Neural cell (in vitro differentiated cells): ENCODE results near the gene KCTD17.

Source experiments
- EZH2 ChIP-seq: fragments of 200-600, 300-800 bp; shearing (Covaris generic), sonication (generic); IDR thresholded peaks from 2 replicates; pipeline ENCODE4 v1.6.1; 2014; ENCODE audit warnings: antibody characterized with exemption, low read length, borderline replicate concordance, mild to moderate bottlenecking; ENCODE audit not compliant: insufficient read depth, poor library complexity, severe bottlenecking
- SMC3 ChIP-seq: fragments of 450-650 bp; conservative IDR thresholded peaks from 2 replicates; pipeline ENCODE4 v1.6.1; 2014; ENCODE audit warnings: antibody characterized with exemption, mild to moderate bottlenecking, moderate library complexity; ENCODE audit not compliant: poor library complexity
- TF ChIP-seq, protein P1 (sequence below): fragments of 450-650 bp; IDR thresholded peaks from 2 replicates; pipeline ENCODE4 v1.5.1; 2014; ENCODE audit warnings: antibody characterized with exemption, mild to moderate bottlenecking, moderate library complexity; ENCODE audit not compliant: poor library complexity, severe bottlenecking

- TF ChIP-seq, protein P1, sequence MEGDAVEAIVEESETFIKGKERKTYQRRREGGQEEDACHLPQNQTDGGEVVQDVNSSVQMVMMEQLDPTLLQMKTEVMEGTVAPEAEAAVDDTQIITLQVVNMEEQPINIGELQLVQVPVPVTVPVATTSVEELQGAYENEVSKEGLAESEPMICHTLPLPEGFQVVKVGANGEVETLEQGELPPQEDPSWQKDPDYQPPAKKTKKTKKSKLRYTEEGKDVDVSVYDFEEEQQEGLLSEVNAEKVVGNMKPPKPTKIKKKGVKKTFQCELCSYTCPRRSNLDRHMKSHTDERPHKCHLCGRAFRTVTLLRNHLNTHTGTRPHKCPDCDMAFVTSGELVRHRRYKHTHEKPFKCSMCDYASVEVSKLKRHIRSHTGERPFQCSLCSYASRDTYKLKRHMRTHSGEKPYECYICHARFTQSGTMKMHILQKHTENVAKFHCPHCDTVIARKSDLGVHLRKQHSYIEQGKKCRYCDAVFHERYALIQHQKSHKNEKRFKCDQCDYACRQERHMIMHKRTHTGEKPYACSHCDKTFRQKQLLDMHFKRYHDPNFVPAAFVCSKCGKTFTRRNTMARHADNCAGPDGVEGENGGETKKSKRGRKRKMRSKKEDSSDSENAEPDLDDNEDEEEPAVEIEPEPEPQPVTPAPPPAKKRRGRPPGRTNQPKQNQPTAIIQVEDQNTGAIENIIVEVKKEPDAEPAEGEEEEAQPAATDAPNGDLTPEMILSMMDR = no peak
- TF ChIP-seq SMC3 = no peak
- no peak for TF ChIP-seq EZH2
These were observed 20.8 kb upstream of the KCTD17 start for GRCh38 chr22:37030560-37031281.
